ENCODE data around the gene NEUROD6. TPM values are rescaled to one million over a fixed set of nuclear protein-coding genes. Genes with fewer than 3 reads are reported as not detected.

Gene NEUROD6
- total RNA-seq, 1 experiment from 2014 or later: not detected

DNA sequence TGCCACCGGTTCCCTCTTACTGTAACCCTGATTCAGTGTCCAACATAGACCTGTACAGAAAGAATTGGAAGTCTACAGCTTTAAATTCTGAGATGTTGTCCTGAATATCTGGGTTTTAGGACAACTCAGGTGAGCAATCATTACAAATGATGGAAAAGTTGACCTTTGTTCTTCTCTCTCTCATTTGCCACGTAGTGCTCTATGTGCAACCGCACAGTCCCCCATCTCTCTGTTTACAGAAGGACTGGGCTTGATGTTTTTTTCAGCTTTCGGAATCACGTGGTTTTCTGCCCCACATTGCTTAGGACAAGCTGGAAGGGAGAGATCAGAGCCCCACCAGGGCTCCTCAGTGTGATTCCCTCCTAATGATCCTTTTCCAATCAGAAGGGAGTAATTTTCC lies 22.2 kb downstream of the NEUROD6 start:
- ChIA-PET CTCF (no interaction called here), POLR2A (no interaction called here)
- no peak overlapping the region for H3K27ac ChIP-seq (ENCODE audit: low read length)
- intact Hi-C loops (cut with micrococcal nuclease; ENCODE audit: unreplicated experiment): no loop called here
- no peak overlapping the region for H3K4me3 ChIP-seq (ENCODE audit: low read depth in 2 of 2, low read length in 2 of 2)
- H3K27me3 ChIP-seq (ENCODE audit: control insufficient read depth, insufficient read depth, low read length): peaks cover 1% of the 10 kb centered on the region; the same call in 1 of the 2 replicates
- BruUV-seq (replicated peaks): no TSS peak
- TF ChIP-seq TCF7L2 (IDR thresholded peaks at IDR 0.05; ENCODE audit: low read depth, low read length) (no peak), POLR2AphosphoS5 (IDR thresholded peaks at IDR 0.05; ENCODE audit: low read depth, low read length) (no peak), SIN3A (IDR thresholded peaks at IDR 0.05; ENCODE audit: borderline replicate concordance, insufficient read depth, low read depth, low read length) (no peak)
- TF ChIP-seq, protein P1, sequence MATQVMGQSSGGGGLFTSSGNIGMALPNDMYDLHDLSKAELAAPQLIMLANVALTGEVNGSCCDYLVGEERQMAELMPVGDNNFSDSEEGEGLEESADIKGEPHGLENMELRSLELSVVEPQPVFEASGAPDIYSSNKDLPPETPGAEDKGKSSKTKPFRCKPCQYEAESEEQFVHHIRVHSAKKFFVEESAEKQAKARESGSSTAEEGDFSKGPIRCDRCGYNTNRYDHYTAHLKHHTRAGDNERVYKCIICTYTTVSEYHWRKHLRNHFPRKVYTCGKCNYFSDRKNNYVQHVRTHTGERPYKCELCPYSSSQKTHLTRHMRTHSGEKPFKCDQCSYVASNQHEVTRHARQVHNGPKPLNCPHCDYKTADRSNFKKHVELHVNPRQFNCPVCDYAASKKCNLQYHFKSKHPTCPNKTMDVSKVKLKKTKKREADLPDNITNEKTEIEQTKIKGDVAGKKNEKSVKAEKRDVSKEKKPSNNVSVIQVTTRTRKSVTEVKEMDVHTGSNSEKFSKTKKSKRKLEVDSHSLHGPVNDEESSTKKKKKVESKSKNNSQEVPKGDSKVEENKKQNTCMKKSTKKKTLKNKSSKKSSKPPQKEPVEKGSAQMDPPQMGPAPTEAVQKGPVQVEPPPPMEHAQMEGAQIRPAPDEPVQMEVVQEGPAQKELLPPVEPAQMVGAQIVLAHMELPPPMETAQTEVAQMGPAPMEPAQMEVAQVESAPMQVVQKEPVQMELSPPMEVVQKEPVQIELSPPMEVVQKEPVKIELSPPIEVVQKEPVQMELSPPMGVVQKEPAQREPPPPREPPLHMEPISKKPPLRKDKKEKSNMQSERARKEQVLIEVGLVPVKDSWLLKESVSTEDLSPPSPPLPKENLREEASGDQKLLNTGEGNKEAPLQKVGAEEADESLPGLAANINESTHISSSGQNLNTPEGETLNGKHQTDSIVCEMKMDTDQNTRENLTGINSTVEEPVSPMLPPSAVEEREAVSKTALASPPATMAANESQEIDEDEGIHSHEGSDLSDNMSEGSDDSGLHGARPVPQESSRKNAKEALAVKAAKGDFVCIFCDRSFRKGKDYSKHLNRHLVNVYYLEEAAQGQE (IDR thresholded peaks at IDR 0.05; ENCODE audit: insufficient read depth in 1 of 2, low read depth in 2 of 2, low read length in 1 of 2): no peak
- TF ChIP-seq, protein P2, sequence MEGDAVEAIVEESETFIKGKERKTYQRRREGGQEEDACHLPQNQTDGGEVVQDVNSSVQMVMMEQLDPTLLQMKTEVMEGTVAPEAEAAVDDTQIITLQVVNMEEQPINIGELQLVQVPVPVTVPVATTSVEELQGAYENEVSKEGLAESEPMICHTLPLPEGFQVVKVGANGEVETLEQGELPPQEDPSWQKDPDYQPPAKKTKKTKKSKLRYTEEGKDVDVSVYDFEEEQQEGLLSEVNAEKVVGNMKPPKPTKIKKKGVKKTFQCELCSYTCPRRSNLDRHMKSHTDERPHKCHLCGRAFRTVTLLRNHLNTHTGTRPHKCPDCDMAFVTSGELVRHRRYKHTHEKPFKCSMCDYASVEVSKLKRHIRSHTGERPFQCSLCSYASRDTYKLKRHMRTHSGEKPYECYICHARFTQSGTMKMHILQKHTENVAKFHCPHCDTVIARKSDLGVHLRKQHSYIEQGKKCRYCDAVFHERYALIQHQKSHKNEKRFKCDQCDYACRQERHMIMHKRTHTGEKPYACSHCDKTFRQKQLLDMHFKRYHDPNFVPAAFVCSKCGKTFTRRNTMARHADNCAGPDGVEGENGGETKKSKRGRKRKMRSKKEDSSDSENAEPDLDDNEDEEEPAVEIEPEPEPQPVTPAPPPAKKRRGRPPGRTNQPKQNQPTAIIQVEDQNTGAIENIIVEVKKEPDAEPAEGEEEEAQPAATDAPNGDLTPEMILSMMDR (IDR thresholded peaks at IDR 0.05): no peak
- H3K4me1 ChIP-seq (ENCODE audit: control insufficient read depth, insufficient read depth, low read length): no peaks in the 10 kb centered on the region
- in situ Hi-C loops (cut with HindIII; ENCODE audit: low pct_unique_long_range_greater_than_20kb, low sequenced_read_pairs): no loop called here
- H3K36me3 ChIP-seq (ENCODE audit: control insufficient read depth, insufficient read depth, low read length): no peaks in the 10 kb centered on the region
- no peak for ATAC-seq
- DNase-seq (ENCODE audit: low read depth, low spot score): no peak
- H3K9me3 ChIP-seq (ENCODE audit: control insufficient read depth, insufficient read depth, low read depth, low read length): no peaks in the 10 kb centered on the region

DNA sequence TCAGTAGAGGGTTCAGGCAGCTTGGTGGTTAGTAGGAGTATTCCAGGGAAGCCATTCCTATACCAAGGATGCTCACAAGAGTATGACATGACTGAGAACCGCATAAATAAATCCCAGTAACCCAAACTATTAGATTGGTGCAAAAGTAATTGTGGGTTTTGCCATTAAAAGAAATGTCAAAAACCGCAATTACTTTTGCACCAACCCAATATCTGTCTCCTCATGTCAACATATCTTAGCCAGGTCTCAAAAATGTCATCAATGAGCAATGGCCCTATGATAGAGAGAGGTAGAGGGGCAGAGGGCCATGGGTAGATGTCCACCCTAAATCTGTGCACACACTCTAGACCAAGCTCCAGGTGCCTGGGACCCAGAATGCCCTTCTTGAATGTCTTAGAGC lies 23.6 kb downstream of the NEUROD6 start:
- peaks cover 4% of the 10 kb centered on the region; the same call in 1 of the 2 replicates for H3K27me3 ChIP-seq (ENCODE audit: control insufficient read depth, insufficient read depth, low read length)
- DNase-seq (ENCODE audit: low read depth, low spot score): no peak
- ATAC-seq: no peak
- POLR2A ChIA-PET: no interaction called here
- in situ Hi-C loops (cut with HindIII; ENCODE audit: low pct_unique_long_range_greater_than_20kb, low sequenced_read_pairs) (no loop called here), intact Hi-C loops (cut with micrococcal nuclease; ENCODE audit: unreplicated experiment) (no loop called here)
- no peak overlapping the region for H3K4me3 ChIP-seq (ENCODE audit: low read depth in 2 of 2, low read length in 2 of 2)
- CTCF ChIA-PET: no interaction called here
- no peaks in the 10 kb centered on the region for H3K36me3 ChIP-seq (ENCODE audit: control insufficient read depth, insufficient read depth, low read length)
- BruUV-seq (replicated peaks): no TSS peak
- H3K27ac ChIP-seq (ENCODE audit: low read length): no peak overlapping the region
- no peaks in the 10 kb centered on the region for H3K4me1 ChIP-seq (ENCODE audit: control insufficient read depth, insufficient read depth, low read length)
- TF ChIP-seq POLR2AphosphoS5 (IDR thresholded peaks at IDR 0.05; ENCODE audit: low read depth, low read length): no peak
- no peaks in the 10 kb centered on the region for H3K9me3 ChIP-seq (ENCODE audit: control insufficient read depth, insufficient read depth, low read depth, low read length)

DNA sequence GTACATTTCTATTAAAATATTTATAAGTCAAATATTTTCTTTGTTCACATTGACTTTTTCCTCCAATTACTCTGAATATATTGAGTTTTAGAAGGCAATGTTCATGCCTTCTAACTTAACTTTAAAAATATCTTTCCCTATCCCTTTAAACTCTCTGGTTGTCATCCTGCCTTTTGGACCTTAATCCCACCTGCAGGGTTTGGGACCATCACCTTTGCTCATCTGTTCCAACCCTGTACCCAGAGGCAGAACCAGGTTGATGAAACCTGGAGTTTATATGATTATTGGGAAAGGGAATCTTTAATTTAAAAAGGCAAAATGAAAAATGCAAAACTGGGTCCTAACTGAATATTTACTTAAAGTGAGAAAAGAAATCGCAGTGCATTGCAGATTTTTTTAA lies 24.8 kb downstream of the NEUROD6 start:
- H3K36me3 ChIP-seq (ENCODE audit: control insufficient read depth, insufficient read depth, low read length): no peaks in the 10 kb centered on the region
- no peak for TF ChIP-seq SIN3A (IDR thresholded peaks at IDR 0.05; ENCODE audit: borderline replicate concordance, insufficient read depth, low read depth, low read length)
- TF ChIP-seq, protein P1 (IDR thresholded peaks at IDR 0.05; ENCODE audit: insufficient read depth in 1 of 2, low read depth in 2 of 2, low read length in 1 of 2): no peak
- no peak for TF ChIP-seq TCF7L2 (IDR thresholded peaks at IDR 0.05; ENCODE audit: low read depth, low read length)
- TF ChIP-seq, protein P2 (IDR thresholded peaks at IDR 0.05): no peak
- TF ChIP-seq POLR2AphosphoS5 (IDR thresholded peaks at IDR 0.05; ENCODE audit: low read depth, low read length): no peak
- BruUV-seq (replicated peaks): no TSS peak
- H3K4me3 ChIP-seq (ENCODE audit: low read depth in 2 of 2, low read length in 2 of 2): no peak overlapping the region
- H3K4me1 ChIP-seq (ENCODE audit: control insufficient read depth, insufficient read depth, low read length): no peaks in the 10 kb centered on the region
- no peak overlapping the region for H3K27ac ChIP-seq (ENCODE audit: low read length)
- H3K27me3 ChIP-seq (ENCODE audit: control insufficient read depth, insufficient read depth, low read length): peaks cover 6% of the 10 kb centered on the region
- H3K9me3 ChIP-seq (ENCODE audit: control insufficient read depth, insufficient read depth, low read depth, low read length): no peaks in the 10 kb centered on the region
- DNase-seq (ENCODE audit: low read depth, low spot score) (no peak), ATAC-seq (no peak)
- ChIA-PET POLR2A (no interaction called here), CTCF (no interaction called here)
- in situ Hi-C loops (cut with HindIII; ENCODE audit: low pct_unique_long_range_greater_than_20kb, low sequenced_read_pairs) (no loop called here), intact Hi-C loops (cut with micrococcal nuclease; ENCODE audit: unreplicated experiment) (no loop called here)

All from Panc1 (cell line).